HG02759 (cell line): ENCODE data around the gene TP53BP2.
"Not testable (repeated sequence)": the region's sequence is repeated elsewhere in the genome, so short reads cannot be mapped to it uniquely, and the experiment has no call there.

Experiments
- ATAC-seq: cut with Tn5 transposase; IDR thresholded peaks from one replicate; pipeline ENCODE4 v1.9.1; 2021; ENCODE audit warnings: mild to moderate bottlenecking, moderate library complexity; ENCODE audit not compliant: unreplicated experiment

TP53BP2 gene, protein sequence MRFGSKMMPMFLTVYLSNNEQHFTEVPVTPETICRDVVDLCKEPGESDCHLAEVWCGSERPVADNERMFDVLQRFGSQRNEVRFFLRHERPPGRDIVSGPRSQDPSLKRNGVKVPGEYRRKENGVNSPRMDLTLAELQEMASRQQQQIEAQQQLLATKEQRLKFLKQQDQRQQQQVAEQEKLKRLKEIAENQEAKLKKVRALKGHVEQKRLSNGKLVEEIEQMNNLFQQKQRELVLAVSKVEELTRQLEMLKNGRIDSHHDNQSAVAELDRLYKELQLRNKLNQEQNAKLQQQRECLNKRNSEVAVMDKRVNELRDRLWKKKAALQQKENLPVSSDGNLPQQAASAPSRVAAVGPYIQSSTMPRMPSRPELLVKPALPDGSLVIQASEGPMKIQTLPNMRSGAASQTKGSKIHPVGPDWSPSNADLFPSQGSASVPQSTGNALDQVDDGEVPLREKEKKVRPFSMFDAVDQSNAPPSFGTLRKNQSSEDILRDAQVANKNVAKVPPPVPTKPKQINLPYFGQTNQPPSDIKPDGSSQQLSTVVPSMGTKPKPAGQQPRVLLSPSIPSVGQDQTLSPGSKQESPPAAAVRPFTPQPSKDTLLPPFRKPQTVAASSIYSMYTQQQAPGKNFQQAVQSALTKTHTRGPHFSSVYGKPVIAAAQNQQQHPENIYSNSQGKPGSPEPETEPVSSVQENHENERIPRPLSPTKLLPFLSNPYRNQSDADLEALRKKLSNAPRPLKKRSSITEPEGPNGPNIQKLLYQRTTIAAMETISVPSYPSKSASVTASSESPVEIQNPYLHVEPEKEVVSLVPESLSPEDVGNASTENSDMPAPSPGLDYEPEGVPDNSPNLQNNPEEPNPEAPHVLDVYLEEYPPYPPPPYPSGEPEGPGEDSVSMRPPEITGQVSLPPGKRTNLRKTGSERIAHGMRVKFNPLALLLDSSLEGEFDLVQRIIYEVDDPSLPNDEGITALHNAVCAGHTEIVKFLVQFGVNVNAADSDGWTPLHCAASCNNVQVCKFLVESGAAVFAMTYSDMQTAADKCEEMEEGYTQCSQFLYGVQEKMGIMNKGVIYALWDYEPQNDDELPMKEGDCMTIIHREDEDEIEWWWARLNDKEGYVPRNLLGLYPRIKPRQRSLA

DNA sequence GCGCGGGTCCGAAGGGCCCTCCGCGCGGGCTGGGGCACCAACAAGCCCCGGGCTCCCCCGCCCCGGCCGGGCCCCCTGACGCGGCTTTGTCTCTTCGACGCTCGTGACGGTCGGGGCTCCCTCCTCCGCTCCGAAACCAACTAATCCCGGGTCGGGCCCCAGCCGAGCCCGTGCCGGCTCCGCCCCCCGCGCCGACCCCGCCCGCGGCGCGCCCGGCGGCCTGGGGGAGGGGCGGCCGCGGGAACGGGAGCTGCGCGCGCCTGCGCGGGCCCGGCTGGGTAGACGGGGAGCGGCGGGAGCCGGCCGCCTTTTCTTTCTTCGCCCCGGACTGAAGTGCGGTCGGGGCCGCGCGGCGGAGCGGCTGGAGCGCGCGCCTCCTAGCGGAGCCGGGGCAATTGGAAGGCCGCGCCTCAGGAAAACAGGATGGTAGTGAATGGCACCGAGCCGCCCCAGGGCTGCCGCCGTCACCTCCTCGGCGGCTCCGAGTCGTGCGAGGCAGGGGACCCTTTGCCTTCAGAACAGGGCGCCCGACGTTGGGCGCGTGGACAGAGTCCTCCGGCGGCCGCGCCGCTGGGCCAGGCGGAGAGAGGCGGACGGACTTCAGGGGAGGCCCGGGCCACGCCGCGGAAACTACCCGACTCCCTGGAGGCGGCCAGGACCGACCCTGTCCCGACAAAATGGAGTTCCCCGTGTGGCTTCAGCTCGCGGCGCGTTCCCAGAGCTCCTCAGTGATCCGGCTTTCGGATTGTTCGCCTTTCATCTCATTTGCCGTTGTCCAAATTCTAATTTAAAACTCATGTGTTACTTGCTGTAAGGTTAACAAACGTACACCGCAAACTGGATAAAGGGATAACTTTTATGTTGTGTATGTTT, at the start of gene TP53BP2:
TSS of gene TP53BP2 (minus strand) at position 138 of the 873 bp plus-strand sequence. CDS start 267 bp downstream, outside the sequence.
- peak; percentile 74 for ATAC-seq

DNA sequence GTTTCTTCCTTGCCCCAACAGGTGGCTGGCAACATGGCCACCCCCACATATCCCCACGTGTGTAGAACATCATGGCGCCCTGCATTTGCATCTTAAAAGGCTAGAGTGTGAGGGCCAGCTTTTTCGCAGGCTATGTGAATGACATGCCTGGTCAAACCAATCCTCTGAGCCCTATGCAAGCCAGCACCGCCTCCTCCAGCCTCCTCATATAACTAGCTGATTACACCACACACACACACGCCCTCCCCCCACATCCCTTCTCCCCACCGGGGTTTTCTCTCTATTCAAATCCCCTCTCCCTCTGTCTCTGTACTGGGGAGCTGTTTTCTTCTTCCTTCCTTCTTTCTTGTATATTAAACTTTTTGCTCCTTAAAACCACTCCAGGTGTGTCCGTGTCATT, 44.7 kb upstream of the TP53BP2 start:
- ATAC-seq, result not testable (repeated sequence)

DNA sequence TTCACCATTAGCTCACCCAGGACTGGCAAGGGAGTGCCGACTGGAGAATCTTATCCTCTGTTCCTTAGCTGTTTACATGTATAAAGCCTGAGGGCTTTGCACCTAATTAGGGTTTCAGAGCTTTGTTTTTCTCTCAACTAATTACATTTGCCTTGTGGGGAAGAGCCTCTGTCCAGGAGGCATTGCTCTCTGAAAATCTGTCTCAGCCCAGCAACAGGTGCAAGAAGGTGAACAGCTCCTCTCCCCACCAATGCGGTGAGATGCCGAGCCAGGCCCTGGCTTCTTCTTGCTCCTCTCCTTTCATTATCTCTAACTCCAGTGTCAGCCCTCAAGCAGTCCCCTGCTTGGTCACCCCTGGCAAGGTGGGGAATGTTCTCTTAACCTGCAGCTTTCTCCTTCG, 43.6 kb upstream of the TP53BP2 start:
- ATAC-seq, result not testable (repeated sequence)

DNA sequence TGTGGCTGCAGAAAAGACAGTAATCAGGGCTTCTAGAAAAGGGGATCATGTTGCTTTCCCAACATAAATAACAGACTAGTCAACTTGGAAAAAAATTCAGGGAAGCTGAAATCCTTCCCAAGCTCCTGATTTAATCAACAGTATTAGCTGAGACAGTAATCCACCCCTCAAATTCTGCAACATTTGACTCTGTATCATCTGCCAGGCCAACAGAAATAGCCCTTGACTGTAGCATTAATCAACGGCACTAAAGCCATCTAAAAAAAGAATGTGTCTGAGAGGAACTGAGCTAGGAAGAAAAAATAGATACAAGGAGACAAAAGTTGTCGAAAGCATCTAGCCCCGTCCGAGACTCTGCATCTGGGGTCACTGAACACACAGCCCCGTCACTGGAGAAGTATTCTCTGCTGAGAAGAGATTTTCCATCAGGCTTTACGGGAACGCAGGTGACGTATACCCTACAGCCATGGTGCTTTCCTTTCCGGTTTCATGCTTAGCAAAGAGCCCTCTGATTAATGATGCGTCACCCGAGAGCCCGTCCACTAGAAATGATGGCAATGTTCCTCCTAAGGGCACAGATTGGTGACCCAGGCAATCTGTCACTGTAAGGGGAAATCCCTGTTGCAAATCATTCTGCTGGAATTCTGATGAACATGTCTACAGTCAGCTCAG, 42.1 kb upstream of the TP53BP2 start:
- no peak for ATAC-seq

DNA sequence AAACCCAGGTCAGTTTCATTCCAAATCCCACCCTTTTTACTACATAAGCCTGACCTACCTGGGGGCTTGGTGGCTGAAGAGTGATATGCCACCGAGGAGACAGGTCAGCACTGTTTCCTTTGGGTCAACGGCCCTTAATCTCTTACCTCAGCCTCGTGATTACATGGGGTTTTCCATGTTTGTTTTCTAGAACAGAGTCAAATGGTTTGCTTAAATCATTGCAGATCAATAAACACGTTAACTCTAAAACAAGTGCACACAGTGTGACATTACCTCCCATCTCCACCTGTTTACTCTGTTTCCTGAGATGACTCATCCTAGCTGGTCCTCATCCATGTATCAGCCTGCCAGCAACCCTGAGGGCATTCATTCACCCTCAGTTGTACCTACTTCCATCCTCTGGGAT, 40.8 kb upstream of the TP53BP2 start:
- no peak for ATAC-seq

DNA sequence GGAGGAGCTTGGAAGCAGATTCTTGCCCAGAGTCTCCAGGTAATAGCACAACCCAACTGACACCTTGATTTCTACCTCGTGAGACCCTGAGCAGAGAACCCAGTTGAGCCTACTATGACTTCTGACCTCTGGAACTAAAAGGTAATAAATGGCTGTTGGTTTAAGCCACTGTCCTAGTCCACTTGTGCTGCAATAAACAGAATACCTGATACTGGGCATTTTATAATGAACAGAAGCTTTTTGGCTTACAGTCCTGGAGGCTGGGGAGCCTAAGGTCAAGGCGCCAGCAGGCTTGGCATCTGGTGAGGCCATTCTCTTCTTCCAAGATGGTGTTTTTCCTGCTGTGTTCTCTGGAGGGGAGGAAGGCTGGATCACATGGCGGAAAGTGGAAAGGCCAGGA, 39.9 kb upstream of the TP53BP2 start:
- no peak for ATAC-seq

DNA sequence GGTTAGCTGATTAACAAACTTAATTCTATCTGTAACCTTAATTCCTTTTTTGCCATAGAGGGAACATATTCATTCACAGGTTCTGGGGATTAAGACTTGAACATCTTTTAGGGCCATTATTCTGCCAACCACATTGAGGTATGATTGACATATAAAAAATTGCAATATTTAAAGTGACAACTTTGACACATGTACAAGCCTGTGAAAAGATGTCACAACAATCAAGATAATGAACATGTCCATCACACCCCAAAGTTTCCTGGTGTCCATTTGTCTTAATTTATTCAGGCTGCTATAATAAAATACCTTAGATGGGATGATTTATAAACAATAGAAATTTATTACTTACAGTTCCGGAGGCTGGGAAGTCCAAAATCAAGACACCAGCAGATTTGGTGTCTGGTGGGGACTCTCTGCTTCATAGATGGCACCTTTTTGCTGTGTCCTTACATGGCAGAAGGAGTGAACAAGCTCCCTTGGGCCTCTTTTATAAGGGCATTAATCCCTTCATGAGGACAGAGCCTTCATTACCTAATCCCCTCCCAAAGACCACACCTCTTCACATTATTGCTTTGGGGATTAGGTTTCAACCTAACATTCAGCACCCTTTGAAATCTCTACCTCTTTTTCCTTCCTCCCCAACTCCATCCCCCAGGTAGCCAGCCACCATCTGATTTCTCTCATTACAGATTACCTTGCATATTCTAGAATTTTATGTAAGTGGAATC, 33.0 kb upstream of the TP53BP2 start:
- no peak for ATAC-seq

DNA sequence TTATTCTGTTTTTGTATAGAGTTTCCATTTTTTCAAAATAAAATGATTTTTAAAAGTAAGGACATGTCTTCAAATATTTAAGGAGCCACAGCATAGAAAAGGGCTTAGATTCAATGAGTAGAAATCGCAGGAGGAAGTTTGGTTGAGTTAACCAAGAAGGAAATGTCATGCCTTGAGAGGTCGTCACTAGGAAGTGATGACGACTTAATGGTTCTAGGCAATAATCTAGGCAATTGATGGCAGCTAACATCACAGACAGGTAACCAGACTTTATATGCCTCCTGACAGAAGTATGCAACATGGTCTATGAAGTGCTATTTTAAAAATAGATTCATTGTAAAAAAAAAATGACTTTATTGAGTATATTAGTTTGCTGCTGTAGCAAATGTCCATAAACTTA, 32.1 kb upstream of the TP53BP2 start:
- no peak for ATAC-seq

DNA sequence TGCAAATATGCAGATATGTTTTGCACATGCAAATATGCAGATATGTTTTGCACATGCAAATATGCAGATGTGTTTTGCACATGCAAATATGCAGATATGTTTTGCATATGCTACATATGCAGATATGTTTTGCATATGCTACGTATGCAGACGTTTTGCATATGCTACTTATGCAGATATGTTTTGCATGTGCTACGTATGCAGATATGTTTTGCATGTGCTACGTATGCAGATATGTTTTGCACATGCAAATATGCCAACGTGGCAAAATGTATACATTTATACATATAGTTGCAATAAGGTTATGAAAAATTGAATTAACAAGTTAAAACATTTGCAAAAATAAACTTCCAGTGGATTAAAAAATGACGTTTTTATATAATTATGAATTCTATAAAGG, 30.8 kb upstream of the TP53BP2 start:
- no peak for ATAC-seq

DNA sequence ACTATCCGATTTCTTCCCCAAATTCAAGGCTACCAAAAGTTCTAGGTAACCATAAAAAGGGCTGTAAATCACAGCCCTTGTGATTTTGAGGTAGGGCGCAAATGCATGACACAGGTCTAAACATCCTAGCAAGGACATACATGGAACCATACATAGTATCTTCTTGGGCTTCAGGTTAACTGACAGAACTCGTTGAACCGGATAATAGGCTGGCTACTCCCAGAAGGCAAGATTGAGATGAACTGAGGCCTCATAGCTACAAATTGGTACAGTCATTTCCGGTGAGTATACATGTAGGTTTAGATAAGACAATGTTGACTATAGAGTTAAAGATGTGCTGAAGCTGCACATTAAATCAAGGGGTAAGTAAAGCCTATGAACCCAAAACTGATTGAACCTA, 27.3 kb upstream of the TP53BP2 start:
- ATAC-seq, result no peak

DNA sequence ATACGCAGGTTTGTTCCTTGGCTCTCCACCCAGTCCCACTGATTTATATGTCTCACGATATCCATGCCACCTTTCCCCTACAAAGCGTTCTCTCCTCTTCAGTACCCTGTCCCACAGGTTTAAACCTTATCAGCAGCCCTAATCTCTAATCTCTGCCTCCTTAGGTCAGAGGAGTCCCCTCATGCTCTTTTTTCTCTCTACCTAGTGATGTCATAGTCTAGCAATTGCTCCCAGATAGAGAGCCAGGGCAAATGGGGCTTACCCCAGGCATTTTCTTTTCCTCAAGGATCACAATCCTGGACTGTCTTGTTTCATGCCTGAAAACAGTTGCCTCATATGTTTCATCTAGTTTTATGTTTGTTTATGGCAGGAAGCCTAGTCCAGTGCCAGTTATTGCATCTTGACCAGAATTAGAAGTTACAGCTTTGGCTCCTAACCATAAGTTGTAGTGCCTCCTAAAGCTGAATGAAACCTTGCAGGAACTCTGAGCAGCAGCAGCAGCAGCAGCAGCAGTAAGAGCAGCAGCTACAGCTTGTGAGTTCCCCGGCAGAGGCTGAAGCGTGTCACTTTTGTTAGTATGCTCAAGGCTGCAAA, 26.7 kb upstream of the TP53BP2 start:
- no peak for ATAC-seq

DNA sequence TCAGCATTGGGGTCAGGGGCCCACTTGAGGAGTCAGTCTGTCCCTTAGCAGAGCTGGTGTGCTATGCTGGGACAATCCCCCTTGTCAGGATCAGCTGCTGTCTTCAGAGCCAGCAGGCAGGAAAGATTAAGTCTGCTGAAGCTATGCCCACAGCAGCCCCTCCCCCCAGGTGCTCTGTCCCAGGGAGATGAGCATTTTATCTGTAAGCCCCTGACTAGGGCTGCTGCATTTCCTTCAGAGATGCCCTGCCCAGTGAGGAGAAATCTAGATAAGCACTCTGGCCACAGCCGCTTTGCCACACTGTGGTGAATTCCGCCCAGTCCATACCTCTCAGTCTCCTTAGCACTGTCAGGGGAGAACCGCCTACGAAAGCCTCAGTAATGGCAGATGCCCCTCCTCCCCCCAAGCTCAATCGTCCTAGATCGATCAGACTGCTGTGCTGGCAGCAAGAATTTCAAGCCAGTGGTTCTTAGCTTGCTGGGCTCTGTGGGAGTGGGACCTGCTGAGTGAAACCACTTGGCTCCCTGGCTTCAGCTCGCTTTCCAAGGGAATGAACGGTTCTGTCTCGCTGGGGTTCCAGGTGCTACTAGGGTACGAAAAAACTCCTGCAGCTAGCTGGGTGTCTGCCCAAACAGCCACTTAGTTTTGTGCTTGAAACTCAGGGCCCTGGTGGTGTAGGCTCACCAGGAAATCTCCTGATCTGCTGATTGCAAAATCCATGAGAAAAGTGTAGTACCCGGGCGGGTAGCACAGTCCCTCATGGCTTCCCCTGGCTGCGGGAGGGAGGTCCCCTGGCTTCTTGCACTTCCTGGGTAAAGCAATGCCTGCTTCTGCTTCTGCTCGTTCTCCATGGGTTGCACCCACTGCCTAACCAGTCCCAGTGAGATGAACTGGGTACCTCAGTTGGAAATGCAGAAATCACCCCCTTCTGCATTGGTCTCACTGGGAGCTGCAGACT, 25.1 kb upstream of the TP53BP2 start:
- ATAC-seq, result no peak

DNA sequence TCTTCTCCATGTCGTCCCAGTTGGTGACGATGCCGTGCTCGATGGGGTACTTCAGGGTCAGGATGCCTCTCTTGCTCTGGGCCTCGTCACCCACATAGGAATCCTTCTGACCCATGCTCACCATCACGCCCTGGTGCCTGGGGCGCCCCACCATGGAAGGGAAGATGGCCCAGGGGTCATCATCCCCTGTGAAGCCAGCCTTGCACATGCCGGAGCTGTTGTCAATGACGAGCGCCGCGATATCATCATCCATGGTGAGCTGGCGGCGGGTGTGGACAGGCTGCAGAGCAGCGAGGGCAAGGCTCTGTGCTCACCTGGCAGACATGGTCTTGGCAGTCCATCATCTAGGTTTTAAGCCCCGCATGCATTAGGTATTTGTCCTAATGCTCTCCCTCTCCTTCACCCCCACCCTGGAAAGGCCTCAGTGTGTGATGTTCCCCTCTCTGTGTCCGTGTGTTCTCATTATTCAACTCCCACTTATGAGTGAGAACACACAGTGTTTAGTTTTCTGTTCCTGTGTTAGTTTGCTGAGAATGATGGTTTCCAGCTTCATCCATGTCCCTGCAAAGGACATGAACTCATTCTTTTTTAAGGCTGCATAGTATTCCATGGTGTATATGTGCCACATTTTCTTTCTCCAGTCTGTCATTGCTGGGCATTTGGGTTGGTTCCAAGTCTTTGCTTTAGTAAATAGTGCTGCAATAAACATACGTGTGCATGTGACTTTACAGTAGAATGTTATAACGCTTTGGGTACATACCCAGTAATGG, 19.0 kb upstream of the TP53BP2 start:
- ATAC-seq, result not testable (repeated sequence)

DNA sequence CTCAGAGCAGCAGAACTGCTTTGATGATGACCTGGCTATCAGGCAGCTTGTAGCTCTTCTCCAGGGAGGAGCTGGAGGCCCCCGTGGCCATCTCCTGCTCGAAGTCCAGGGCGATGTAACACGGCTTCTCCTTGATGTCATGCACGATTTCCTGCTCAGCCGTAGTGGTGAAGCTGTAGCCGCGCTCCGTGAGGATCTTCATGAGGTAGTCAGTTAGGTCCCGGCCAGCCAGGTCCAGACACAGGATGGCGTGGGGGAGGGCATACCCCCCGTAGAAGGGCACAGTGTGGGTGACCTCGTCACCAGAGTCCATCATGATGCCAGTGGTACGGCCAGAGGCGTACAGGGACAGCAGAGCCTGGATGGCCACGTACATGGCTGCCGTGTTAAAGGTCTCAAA, 18.3 kb upstream of the TP53BP2 start:
- ATAC-seq, result no peak

DNA sequence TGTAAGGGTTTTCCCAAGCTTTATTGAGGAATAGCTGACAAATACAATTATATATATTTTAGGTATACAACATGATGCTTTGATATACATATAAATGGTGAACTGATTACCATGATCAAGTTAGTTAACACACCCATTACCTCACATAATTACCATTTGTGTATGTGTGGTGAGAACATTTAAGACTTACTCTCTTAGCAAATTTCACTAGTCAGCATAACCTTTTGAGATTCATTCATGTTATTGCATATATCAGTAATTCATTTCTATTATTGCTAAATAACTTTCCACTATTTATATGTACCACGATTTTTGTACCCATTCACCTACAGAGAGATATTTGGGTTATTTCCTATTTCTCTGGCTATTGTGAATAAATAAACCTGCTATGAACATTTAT, 16.2 kb upstream of the TP53BP2 start:
- ATAC-seq, result no peak

DNA sequence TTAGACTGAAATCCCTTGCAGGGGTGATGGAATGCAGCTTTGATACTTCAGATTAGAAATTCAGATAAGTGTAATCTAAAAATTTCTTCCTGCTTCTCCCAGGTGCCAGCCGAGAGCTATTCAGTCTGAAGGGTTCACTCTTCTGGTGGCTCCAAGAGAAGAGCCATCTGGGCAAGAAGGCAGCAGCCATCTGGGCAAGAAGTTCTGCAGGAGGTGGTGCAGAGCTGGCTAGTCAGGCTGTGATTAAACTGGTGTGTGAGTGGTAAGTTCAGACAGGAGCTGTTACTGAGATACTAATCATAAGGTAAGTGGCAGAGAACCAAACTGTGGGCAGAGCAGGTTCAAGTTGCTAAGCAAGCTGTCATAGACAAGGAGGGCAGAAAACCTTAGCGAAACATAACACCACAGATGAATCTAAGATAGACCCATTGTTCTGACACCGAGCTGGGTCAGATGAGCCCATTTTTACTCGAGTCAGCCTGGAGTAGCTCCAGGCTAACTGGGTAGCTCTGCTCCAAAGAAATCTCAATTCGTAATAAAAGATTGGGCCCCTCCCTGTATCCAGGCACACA, 14.4 kb upstream of the TP53BP2 start:
- ATAC-seq, result no peak

DNA sequence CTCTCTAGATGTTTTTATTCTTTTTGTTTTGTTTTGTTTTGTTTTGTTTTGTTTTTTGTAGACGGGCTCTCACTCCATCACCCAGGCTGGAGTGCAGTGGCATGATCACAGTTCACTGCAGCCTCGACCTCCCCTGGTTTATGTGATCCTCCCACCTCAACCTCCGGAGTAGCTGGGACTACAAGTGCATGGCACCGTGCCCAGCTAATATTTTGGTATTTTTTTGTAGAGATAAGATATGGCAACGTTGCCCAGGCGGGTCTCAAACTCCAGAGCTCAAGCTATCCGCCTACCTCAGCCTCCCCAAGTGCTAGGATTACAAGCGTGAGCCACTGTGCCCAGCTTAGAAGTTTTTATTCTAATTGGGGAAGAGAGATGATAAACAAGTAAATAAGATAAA, 13.3 kb upstream of the TP53BP2 start:
- ATAC-seq, result no peak
